IMR-90 (cell line): ENCODE data around the gene ITGB5.

ENCODE experiments used
- BHLHE40 ChIP-seq: fragments of 150-350 bp; IDR thresholded peaks from 2 replicates; pipeline ENCODE4 v1.6.1; 2016; ENCODE audit warnings: mild to moderate bottlenecking, low read depth, low read length
- CEBPB ChIP-seq: IDR thresholded peaks from 2 replicates; pipeline ENCODE4 v1.6.1; 2012; ENCODE audit warnings: low read depth, low read length, improper control_type of control experiment
- CTCF ChIP-seq: conservative IDR thresholded peaks from 2 replicates; pipeline ENCODE4 v1.5.1; 2012; ENCODE audit warnings: mild to moderate bottlenecking, low read depth, low read length, improper control_type of control experiment
- MAFK ChIP-seq: IDR thresholded peaks from 2 replicates; pipeline ENCODE4 v1.6.1; 2012; ENCODE audit warnings: low read depth, low read length, improper control_type of control experiment
- MAZ ChIP-seq: IDR thresholded peaks from 2 replicates; pipeline ENCODE4 v1.6.1; 2012; ENCODE audit warnings: low read depth, mild to moderate bottlenecking, low read length, improper control_type of control experiment, moderate library complexity, borderline replicate concordance
- MXI1 ChIP-seq: IDR thresholded peaks from 2 replicates; pipeline ENCODE4 v1.6.1; 2012; ENCODE audit warnings: low read depth, mild to moderate bottlenecking, low read length, moderate library complexity, borderline replicate concordance
- POLR2A ChIP-seq: IDR thresholded peaks from 2 replicates; pipeline ENCODE4 v1.6.1; 2012; ENCODE audit warnings: mild to moderate bottlenecking, low read depth, low read length
- RAD21 ChIP-seq: IDR thresholded peaks from 2 replicates; pipeline ENCODE4 v1.6.1; 2012; ENCODE audit warnings: low read length, improper control_type of control experiment
- RCOR1 ChIP-seq: IDR thresholded peaks from 2 replicates; pipeline ENCODE4 v1.6.1; 2012; ENCODE audit warnings: mild to moderate bottlenecking, low read length, improper control_type of control experiment; ENCODE audit not compliant: insufficient replicate concordance
- RFX5 ChIP-seq: IDR thresholded peaks from 2 replicates; pipeline ENCODE4 v1.8.0; 2012; ENCODE audit warnings: low read depth, mild to moderate bottlenecking, low read length, moderate library complexity
- SMC3 ChIP-seq: fragments of 150-350 bp; IDR thresholded peaks from 2 replicates; pipeline ENCODE4 v1.6.1; 2016; ENCODE audit warnings: low read depth, mild to moderate bottlenecking, antibody characterized with exemption, low read length, moderate library complexity
- USF2 ChIP-seq: fragments of 150-350 bp; IDR thresholded peaks from 2 replicates; pipeline ENCODE4 v1.6.1; 2017; ENCODE audit warnings: mild to moderate bottlenecking, antibody characterized with exemption, low read length, low read depth

- no peak for TF ChIP-seq POLR2A
- no peak for TF ChIP-seq CTCF
- TF ChIP-seq SMC3, result no peak
- no peak for TF ChIP-seq RCOR1
- no peak for TF ChIP-seq BHLHE40
- no peak for TF ChIP-seq USF2
- TF ChIP-seq MAFK, result no peak
- TF ChIP-seq CEBPB, result no peak
- TF ChIP-seq MXI1, result no peak
- TF ChIP-seq RAD21, result no peak
- no peak for TF ChIP-seq MAZ
- TF ChIP-seq RFX5, result no peak
Measured at GRCh38 chr3:124884474-124885101, 2.6 kb downstream of the ITGB5 start.
